Medulla oblongata (tissue), 1 donor: Measurements from ENCODE around the gene PPP2R1B.
"Not testable (repeated sequence)": the region's sequence is repeated elsewhere in the genome, so short reads cannot be mapped to it uniquely, and the experiment has no call there.

Experiments used
- DNase-seq: peaks from one replicate; pipeline ENCODE4 v3.0.0-alpha.2; 2015; ENCODE audit errors: extremely low spot score

PPP2R1B gene

DNA sequence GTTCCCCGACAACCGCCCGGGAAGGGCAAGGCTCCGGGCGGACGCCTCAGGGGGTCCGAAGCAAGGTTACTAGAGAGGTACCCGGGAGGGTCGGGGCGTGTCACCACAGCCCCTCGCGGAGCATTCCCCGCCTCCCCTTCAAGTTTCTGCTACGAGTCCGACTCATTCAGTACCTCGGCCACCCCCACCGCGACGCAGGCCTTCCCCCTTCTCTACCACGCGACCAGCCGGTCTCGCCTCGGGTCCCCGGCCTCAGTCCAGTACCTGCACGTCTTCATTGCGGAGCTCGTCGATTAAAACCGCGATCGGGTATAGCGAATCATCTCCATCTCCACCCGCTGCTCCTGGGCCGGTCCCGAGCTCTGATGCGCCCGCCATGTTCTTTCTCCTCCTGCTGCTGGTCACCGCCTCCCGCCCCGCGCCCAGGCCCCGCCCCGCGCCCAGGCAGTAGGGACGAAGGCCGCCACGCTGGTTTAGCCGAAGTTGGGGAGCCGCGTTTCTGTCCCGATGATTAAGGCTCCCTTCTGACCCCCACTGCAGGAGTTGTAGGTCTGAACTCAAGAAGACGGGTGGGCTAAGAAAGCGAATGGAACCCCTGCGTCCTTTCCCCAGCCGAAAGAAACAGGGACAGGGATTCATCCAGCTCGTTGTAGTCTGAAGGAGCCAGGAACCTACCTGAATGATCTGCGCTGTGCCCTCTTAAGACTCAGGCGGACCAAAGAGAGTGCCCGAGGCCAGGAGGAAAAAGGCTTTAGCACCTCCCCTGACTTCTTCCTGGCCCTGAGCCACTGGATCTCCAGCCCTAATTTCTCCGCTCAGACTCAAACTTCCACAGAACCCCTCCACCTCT is at the start of gene PPP2R1B:
Gene PPP2R1B, minus strand, starts transcription at position 406 of the 850 bp plus-strand sequence. Its CDS starts 28 bp downstream, at position 378.
- peak; percentile 87 for DNase-seq

DNA sequence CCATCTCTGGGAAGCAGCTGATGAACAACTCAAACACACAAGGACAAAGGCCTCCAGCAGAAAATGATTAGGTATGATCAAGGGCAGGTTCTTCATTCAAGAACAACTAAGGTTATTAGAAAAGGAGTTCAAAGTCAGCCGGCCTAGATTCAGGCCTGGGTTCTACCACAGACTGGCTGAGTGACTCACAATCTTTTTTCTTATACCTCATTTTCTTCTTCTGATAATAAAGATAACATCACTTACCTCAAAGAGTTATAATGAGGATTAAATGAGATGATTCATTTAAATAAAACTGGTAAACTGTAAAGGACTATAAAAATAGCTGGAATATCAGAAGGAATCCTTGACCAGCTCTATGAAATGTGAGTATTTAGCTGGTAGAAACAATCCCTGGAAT is 49.3 kb upstream of the PPP2R1B start:
- DNase-seq, result no peak

DNA sequence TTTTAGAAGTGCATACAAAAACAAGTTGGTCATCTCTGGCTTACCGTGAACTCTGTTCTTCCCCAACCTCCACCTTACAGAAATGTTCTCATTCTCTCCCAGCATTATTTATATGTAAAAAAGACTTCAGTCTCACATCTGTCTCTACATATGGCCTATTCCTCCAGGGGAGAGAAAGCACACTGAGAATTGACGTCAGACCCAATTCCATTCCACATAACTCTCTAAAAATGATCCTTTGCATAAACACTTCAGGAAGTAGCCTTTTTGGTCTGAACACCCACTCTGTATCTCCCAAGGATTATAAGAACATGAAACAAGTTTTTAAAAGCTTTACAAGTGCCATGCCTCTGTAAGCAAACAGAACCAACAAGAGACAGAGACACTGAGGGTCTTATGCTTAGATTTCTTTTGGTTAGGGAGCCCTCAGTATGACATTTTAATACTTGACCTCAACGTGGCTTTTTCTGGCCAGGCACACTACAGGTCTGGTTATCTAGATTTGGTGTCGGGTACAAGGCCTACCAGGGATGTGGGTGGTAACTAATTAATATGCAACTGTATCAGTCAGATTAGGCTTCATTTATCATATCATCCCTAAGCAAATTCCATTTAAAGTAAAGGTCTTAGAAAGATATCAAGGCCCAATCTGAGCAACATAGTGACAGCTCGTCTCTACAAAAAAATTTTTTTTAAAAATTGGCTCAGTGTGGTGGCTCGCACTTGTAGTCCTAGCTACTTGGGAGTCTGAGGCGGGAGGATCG is 48.5 kb upstream of the PPP2R1B start:
- no peak for DNase-seq

DNA sequence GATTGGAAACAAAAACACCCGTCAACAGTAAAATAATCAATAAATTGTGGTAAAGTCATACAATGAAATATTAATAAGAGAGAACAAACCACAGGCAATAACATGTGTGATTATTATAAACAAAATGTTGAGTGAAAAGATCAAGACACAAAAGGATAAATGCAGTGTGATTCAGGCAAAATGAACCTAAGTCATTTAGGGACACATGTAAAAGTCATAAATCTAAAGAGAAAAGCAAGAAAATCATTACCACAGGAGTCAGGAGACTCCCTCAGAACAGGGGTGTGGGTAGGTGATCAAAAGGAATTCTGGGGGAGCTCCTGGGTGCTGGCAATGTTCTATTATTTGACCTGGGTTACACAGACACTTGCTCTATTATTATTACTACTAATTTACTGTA is 47.9 kb upstream of the PPP2R1B start:
- no peak for DNase-seq

DNA sequence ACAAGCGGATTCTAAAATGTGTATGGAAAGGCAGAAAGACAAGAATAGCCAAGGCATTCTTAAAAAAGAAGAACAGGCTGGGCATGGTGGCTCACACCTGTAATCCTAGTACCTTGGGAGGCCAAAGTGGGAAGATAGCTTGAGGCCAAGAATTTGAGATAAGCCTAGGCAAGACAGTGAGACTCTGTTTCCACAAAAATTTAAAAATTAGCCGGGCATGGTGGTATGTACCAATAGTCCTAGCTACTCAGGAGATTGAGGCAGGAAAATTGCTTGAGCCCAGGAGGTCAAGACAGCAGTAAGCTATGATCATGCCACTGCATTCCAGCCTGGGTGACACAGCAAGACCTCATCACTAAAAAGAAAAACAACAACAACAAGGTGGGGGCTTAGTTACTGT is 46.0 kb upstream of the PPP2R1B start:
- DNase-seq, result no peak

DNA sequence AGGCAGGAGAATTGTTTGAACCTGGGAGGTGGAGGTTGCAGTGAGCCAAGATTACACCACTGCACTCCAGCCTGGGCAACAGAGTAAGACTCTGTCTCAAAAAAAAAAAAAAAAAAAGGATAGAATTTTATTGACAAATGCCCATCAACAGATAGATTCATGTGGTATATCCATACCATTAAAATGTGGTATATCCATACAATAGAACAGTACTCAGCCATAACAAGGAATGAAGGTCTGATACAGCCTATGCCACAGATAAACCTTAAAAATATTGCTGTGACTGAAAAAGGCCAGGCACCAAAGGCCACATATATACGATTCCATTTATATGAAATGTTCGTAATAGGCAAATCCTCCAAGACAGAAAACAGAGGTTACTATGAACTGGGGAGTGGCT is 45.3 kb upstream of the PPP2R1B start:
- DNase-seq, result no peak

DNA sequence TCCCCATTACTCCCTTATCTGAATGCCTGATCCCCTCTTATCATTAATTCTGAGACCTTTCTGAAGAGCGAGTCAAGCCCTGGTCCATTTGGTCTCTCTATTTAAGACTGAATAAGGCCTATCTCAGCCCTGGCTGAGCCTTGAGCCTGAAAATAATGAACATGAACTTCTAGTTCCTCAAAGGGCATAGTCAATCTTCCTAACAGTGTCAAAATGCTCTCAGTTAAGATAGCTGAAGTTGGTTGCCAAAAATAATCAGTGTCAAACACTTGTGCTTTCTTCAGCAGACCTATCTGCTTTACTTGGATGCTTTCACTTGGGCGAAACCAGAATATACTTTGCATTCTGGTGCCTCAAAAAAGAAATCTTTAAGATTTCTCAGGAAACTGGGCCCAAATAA is 42.6 kb upstream of the PPP2R1B start:
- no peak for DNase-seq

DNA sequence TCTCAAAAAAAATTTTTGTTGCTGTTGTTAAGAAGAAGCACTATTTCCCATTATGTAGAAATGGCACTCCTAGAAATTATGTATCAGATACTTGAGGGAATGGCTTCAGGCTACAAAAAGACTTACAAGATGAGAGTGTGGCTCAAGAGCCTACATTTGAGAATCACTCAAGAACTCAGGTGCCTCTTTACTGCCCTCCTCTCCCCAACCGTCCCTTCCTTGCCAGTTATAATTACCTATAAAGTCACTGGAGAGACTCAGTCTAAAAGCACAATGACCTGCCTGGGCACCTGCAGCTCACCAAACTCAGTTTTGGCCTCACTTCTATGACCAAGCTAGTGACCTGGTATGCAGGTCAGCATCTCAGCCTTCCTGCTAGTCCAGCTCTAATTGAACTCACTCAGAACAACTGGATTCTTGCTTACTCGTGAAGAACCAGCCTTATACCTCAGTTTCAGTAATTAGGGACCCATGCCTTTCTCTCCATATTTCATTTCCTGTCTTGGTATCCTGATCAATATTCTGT is 41.9 kb upstream of the PPP2R1B start:
- DNase-seq, result no peak

DNA sequence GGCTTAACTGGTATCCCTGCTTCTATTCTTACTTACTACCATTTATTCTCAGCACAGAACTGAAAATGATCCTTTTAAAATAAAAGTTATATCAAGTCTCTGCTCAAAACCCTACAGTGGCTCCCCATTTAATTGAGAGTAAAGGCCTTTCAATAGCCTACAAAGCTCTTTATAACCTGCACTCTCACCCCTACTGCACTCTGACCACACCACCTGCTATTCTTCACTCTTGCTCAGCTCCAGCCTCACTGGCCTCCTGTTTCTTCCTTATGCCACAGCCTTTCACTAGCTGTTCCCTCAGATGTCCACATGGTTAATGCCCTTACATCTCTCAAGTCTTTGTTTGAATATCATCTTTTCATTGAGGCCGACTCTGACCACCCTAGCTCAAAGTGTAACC is 40.9 kb upstream of the PPP2R1B start:
- no peak for DNase-seq

DNA sequence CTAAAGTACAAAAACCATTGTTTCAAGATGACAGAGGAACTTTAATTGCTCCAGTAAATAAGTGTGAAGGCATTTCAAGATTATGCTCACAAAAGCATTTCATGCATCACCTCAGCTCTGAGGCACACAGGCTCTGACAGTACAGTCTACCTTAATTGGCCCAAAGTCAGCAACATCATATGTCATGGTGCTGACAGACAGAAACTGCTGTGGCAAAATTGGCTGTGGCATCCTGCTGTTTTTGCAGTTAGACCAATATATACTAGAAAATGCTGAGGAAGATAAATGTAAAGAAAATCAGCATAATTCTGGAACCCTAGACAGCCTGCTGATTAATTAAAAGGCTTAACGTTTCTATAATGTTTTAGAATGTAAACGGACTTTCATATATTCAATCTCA is 34.9 kb upstream of the PPP2R1B start:
- no peak for DNase-seq

DNA sequence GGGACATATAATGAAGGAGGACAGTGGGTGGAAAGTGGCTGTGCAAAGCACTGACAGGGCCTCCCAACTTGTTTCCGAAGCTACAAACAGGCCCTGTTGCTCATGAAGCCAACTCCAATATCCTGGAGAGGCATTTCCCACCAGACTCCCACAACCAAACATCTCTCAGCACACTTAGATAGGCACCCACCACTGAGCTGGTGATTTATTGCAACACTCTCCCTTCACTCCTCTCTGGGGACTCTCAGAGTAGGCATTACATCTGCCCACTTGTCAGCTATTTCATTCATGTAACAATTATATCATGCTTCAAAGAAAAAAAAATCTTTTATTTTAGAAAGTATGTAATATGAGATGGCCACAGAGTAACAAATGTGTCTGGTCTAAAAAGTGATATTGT is 32.1 kb upstream of the PPP2R1B start:
- no peak for DNase-seq

DNA sequence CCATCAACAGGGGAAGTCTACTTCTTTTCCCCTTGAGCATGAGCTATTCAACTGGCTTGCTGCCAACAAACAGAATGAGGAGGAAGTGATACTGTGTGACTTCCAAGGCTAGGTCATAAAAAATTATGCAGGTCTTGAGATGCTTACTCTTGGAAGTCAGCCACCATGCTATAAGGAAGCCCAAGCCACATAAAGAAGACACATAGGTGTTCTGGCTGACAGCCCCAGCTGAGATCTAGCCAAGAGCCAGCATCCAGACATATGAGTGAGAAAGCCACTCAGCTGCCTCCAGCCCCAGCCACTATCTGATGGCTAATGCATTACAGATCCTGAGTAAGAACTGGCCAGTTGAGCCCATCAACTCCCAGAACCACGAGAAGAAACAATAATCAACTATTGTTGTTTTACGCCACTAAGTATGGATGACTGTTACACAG is 31.0 kb upstream of the PPP2R1B start:
- no peak for DNase-seq

DNA sequence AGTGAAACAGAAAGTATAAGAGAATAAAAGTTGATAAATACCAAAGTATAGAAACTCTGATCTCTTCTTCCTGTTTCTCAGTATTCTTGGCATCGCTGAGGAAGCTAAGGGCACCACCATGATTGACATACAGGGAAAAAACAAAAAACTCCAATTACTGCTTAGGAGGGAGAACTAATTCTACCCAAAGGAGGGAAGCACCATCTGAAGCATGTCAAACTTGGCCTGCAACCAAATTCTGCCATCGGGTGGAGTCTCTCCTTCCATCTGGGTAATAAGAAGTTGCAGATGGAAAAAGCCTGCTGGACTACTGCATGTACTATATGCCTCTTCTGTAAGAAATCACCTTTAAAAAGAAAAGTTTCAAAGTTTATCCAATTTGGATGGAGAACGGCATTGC is 30.5 kb upstream of the PPP2R1B start:
- DNase-seq, result no peak

DNA sequence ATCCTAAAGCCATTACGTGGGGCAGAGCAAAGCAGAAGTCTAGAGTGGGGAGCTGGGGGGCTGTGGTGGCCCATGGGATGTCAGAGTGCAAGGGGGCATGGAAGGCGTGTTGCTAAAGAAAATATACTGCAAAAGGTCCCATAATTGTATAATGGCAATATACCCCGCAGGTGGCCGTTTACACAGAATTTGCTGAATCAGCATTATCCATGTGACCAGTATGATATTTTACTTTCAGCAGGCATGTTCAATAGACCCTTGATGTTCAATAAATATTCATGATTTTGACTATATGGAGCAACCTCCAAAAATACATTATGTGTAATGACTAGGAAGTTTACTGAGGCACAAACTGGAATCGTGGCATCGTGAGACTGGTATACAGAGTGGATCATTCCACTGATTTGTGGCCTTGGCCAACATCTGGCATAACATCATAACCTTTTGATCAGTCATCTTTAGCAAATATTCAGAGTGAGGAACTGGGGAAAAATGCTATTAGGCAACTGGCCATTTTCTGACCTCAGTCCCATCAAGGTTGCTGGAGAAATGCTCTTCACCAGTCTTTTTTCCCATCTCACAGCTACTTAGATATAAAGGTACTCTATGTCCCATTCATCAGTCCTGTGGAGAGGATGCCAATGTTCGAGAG is 29.3 kb upstream of the PPP2R1B start:
- no peak for DNase-seq

DNA sequence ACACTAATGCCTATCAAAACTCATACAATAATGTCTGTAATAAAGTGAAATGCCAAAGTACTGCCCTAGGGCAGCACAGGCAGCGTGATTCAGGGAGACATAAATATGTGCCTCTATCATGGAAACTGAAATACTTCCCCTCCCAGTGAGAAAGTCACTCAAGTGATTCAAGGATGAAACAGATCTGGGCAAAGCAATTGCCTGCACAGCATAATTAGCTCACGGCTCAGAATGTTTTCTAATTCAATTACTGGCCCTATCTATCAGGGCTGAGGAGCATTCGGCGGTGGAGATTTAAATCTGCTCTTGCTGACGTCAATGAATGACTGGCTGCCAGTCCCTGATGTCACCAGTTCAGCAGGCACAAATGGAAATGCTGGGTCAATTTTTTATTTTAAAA is 27.7 kb upstream of the PPP2R1B start:
- DNase-seq, result peak; percentile 27

DNA sequence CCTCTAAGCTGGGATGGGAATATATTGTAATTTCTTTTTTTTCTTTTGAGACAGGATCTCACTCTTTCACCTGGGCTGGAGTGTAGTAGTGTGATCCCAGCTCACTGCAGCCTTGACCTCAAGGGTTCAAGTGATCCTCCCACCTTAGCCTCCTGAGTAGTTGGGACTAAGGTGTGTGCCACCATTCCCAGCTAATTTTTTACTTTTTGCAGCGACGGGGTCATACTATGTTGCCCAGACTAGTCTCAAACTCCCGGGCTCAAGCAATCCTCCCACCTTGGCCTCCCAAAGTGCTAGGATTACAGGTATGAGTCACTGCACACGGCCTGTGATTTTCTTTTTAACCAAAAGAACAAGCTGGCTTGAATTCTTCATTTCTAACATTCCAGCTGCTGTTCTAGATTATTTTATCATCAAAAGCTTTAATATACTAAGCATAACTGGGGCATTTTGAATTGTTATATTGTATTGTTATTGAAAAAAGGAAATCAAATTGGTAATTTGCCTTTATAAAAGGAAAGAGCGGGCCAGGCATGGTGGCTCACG is 26.8 kb upstream of the PPP2R1B start:
- no peak for DNase-seq

DNA sequence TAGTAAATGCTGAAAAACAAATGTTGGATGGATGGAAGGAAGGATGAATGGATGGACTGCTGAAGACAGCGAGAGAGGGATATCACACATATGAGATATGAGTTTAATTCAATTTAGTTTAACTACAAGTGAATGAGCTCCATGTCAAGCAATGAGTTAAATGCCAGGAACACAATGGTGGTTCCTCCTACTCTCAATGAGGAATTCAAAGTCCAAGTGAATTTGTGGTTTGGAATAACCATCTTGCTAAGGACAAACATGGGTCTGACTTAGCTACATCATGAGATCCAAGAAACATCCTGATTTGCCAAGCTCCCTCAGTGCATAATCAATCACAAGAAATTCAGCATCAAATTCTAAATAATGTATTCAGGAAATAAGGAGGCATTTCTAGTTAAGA is 26.1 kb upstream of the PPP2R1B start:
- no peak for DNase-seq

DNA sequence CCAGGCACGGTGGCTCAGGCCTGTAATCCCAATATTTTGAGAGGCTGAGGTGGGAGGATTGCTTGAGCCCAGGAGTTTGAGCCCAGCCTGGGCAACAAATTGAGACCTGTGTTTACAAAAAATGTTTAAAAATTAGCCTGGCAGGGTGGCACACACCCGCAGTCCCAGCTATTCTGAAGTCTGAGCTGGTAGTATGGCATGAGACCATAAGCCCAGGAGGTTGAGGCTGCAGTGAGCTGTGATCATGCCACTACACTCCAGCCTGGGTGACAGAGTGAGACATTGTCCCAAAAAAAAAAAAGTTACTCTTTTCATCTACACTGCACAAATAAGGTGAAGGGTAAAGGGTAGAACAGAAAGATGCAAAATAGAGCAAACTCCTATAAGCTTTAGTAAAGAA is 22.3 kb upstream of the PPP2R1B start:
- DNase-seq, result no peak

DNA sequence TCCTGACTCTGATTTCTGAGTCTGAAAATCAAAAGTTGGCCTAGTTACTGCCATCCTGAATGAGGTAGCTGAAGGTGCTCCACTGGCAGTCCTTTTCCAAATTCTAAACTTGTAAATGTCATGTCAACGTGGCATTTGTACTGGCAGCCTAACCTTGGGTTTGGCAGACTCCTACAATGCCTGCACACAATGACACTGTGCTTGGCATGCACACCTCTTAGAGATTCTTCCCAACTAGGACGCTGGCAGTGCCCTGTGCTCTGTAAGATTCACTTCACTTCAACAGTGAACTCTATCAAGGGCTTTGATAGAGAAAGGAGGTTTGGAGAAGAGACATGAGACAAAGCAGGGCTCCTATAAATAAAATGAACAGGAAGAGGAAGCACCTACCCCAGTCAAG is 21.9 kb upstream of the PPP2R1B start:
- no peak for DNase-seq

DNA sequence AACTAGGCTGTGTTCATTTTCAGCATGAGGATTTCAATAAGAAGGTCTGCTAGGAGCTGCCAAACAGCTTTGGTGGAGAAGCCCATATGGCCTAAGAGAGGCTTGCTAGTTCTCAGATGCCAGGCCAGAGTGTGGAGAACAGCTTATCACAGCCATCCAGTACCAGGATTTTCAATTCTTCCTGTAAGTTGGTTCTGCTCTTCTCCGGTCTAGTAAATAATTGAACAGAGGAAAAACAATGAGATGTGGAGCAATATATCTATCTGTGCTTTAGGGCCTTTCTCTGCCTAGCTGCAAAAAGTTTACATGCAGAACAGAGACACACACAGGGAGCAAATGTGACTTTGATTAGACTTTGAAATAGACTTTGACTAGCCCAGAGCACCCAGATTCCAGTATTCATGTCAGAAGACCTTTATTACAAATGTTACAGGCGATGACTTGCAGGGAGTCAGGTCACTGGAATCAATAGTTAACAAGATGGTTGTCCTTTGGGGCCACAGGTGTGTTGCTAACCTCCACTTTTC is 19.8 kb upstream of the PPP2R1B start:
- no peak for DNase-seq

DNA sequence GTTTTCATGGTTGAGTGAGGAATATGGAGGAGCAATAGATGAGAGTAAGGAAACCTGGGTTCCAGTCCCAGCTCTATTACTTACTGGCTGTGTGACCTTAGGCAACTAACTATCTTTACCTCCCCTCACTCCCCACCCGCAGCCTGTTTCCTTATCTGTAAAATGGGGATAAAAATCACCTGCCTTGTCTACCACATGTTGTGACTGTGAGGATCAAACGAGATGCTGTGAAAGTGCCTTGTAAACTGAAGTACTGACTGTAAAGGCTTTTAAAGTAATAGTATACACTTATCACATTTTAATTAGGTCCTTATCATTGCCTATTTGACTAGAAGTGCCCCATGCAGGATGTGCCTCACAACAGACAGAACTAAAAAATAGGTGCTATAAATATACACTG is 18.9 kb upstream of the PPP2R1B start:
- DNase-seq, result no peak

DNA sequence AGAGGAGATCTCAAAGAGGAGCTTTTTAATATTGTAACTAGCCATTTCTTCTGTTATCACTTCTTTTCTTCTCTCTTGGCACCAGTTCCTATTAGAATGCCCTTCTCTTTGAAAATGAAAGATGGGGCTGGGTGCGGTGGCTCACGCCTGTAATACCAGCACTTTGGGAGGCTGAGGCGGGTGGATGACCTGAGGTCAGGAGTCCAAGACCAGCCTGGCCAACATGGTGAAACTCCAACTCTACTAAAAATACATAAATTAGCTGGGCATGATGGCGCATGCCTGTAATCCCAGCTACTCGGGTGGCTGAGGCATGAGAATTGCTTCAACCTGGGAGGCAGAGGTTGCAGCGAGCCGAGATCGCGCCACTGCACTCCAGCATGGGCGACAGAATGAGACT is 18.1 kb upstream of the PPP2R1B start:
- not testable (repeated sequence) for DNase-seq
